T-helper 2 cell (primary cell): Measurements from ENCODE around the gene TESPA1.
"Not testable (repeated sequence)": the region's sequence is repeated elsewhere in the genome, so short reads cannot be mapped to it uniquely, and the experiment has no call there.

Experiments
- DNase-seq, 5 experiments: peaks; one replicate each; pipeline versions ENCODE4 v3.0.0 to v3.0.0-alpha.2; 2012 to 2022

The TESPA1 gene

GRCh38 chr12:54945082-54945481 is 39.5 kb downstream of the TESPA1 start:
- DNase-seq = no peak

GRCh38 chr12:54943292-54943691 is 41.3 kb downstream of the TESPA1 start:
- DNase-seq = not testable (repeated sequence)

- no peak for DNase-seq
These were observed 42.9 kb downstream of the TESPA1 start for GRCh38 chr12:54941659-54942058.

GRCh38 chr12:54940727-54941315 is 43.7 kb downstream of the TESPA1 start:
- no peak for DNase-seq

GRCh38 chr12:54937929-54938328 is 46.6 kb downstream of the TESPA1 start:
- no peak for DNase-seq

GRCh38 chr12:54937376-54937775 is 47.2 kb downstream of the TESPA1 start:
- DNase-seq = no peak

- DNase-seq = no peak
These were observed 47.8 kb downstream of the TESPA1 start for GRCh38 chr12:54936736-54937135.

- peak in 3 of 5 experiments; percentile 21 to 94 (median 27) for DNase-seq
These were observed 49.2 kb downstream of the TESPA1 start for GRCh38 chr12:54935235-54935951.

GRCh38 chr12:54934419-54934818 is 50.1 kb downstream of the TESPA1 start:
- no peak for DNase-seq

GRCh38 chr12:54933376-54933775 is 51.2 kb downstream of the TESPA1 start:
- peak in 1 of 5 experiments; percentile 85 for DNase-seq

GRCh38 chr12:54932691-54933090 is 51.9 kb downstream of the TESPA1 start:
- no peak for DNase-seq

GRCh38 chr12:54932038-54932437 is 52.5 kb downstream of the TESPA1 start:
- no peak for DNase-seq

- DNase-seq = no peak
These were observed 54.6 kb downstream of the TESPA1 start for GRCh38 chr12:54929998-54930397.

- DNase-seq = no peak
These were observed 58.3 kb downstream of the TESPA1 start for GRCh38 chr12:54926246-54926645.

GRCh38 chr12:54924972-54925707 is 59.4 kb downstream of the TESPA1 start:
- no peak for DNase-seq

GRCh38 chr12:54917001-54917488 is 67.5 kb downstream of the TESPA1 start:
- DNase-seq = no peak
